ENCODE results near the gene ZNF845.
"Not testable (repeated sequence)": the region's sequence is repeated elsewhere in the genome, so short reads cannot be mapped to it uniquely, and the experiment has no call there.

The ZNF845 gene

GRCh38 chr19:53388168-53388567 is 54.6 kb downstream of the ZNF845 start:
- no peak for DNase-seq

- DNase-seq: no peak
These were observed 55.4 kb downstream of the ZNF845 start for GRCh38 chr19:53388904-53389303.

DNA sequence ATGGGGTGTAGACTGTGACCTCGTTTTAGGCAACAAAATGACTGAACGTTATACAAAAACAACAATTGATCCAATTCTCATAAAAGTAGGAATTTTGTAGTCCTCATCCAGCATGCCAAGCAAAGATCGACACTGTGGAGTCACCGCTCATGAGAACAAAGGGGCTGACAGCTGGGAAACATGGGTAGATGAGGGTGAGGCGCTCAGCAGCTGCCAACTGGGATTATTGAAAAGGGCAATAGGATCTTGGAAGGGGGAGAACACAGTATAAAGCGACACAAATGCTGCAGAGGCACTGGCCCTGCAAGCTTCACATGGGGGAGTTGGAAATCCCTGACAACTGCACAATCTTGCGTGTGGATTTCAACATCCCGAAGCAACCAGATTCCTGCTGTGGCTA is 56.0 kb downstream of the ZNF845 start:
- no peak for DNase-seq

GRCh38 chr19:53389978-53390377 is 56.4 kb downstream of the ZNF845 start:
- DNase-seq: no peak

GRCh38 chr19:53394522-53394973 is 61.0 kb downstream of the ZNF845 start:
- peak; percentile 87 for DNase-seq

GRCh38 chr19:53394974-53395839 is 61.7 kb downstream of the ZNF845 start, which contains the start of gene ZNF765:
Gene ZNF765 (plus strand): TSS chr19:53395149. CDS start chr19:53398016, 2,867 bp downstream.
- DNase-seq: peak; percentile 96

- DNase-seq: peak; percentile 17
These were observed 62.4 kb downstream of the ZNF845 start for GRCh38 chr19:53395840-53396524.

DNA sequence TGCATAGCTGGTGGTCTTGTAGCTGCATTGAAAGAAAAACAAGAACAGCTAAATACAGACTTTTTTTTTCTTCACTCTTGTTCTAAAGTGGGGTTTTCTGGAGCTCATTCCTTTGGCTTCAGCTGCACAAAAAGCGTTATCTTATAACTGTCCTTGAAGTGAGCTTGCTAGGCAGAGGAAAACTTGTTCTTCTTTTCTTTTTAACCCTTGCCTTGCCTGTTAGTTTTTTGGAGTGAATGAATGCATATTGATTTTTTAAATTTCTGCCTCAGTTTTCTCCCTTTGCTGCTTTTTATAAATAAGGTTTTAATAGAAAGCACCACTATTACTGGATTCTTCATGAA is 62.9 kb downstream of the ZNF845 start:
- no peak for DNase-seq

DNA sequence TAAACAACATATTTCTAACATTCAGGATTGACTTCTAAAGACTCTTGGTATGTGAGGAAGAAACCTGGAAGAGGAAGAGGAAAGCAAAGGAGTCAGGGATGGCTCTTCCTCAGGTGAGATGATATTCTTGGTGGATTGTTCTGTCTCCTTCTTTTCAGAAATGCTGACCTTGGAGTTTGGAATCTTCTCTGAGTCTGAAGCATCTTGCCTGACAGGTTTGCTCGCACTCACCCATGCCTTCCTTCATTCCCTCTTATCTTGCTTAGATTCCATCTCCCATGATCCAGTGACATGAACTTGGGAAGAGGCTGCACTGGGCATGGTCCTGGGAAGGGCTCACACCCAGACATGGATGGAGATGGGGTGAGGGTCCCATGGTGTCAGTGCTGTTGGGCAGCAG is 64.4 kb downstream of the ZNF845 start:
- not testable (repeated sequence) for DNase-seq

Data from DMS53 (cell line).